ENCODE measurements around the gene EIF5A.
A peak's percentile ranks its signal among the peaks of the same experiment; 100 is the strongest.

DNA sequence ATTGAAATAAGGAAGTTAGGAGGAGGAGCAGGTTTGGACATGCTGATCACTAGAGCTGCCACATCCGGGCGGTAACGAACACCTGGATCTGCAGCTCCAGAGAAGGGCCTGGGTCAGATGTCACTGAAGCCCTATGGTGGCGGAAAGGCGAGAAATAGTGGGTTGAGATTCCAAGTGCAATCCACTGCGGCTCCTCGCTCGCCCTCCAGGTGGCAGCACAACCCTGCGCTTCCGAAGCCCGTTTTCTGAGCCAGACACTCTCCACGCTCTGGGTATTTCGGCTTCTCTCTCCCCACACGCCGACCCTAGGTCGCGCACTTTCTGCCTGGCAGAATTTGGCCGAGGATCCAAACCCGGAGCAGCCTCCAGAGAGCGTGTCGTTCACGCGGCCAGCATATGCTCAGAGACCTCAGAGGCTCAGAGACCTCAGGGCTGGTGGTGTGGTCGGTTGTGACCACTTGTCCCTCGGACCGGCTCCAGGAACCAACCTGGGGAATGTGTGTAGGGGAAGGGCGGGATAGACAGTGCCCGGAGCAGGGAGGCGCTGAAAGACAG is 26.8 kb upstream of the EIF5A start:
- TF ChIP-seq NR2C2 (CRISPR knock-in tag; IDR thresholded peaks at IDR 0.05) = peak; percentile 28; the same call in 1 of the 2 replicates
- peak; percentile 47; the same call in 1 of the 2 replicates for TF ChIP-seq NR2C2 (tag; IDR thresholded peaks at IDR 0.05)
- TF ChIP-seq ZNF778 (CRISPR knock-in tag; IDR thresholded peaks at IDR 0.05) = no peak
- TF ChIP-seq, protein P1, sequence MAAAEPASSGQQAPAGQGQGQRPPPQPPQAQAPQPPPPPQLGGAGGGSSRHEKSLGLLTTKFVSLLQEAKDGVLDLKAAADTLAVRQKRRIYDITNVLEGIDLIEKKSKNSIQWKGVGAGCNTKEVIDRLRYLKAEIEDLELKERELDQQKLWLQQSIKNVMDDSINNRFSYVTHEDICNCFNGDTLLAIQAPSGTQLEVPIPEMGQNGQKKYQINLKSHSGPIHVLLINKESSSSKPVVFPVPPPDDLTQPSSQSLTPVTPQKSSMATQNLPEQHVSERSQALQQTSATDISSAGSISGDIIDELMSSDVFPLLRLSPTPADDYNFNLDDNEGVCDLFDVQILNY (CRISPR knock-in tag; IDR thresholded peaks at IDR 0.05) = 0 out of 2 replicates have a peak, but pooled peaks have one; percentile 16
- no peak for TF ChIP-seq C11orf30 (IDR thresholded peaks at IDR 0.05; ENCODE audit: low read depth)
- TF ChIP-seq FOXK2 (conservative IDR thresholded peaks at IDR 0.05 in 1 of 2, IDR thresholded peaks at IDR 0.05 in 1 of 2; ENCODE audit: low read depth in 2 of 2) = no peak
- TF ChIP-seq, protein P2, sequence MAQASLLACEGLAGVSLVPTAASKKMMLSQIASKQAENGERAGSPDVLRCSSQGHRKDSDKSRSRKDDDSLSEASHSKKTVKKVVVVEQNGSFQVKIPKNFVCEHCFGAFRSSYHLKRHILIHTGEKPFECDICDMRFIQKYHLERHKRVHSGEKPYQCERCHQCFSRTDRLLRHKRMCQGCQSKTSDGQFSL (CRISPR knock-in tag; IDR thresholded peaks at IDR 0.05) = 0 out of 2 replicates have a peak, but pooled peaks have one; percentile 60
- TF ChIP-seq, protein P2 (tag; IDR thresholded peaks at IDR 0.05) = no peak
- TF ChIP-seq POLR2H (tag; IDR thresholded peaks at IDR 0.05; ENCODE audit: low read depth) = no peak
- TF ChIP-seq PHTF2 (CRISPR knock-in tag; IDR thresholded peaks at IDR 0.05) = no peak
- TF ChIP-seq, protein P3, sequence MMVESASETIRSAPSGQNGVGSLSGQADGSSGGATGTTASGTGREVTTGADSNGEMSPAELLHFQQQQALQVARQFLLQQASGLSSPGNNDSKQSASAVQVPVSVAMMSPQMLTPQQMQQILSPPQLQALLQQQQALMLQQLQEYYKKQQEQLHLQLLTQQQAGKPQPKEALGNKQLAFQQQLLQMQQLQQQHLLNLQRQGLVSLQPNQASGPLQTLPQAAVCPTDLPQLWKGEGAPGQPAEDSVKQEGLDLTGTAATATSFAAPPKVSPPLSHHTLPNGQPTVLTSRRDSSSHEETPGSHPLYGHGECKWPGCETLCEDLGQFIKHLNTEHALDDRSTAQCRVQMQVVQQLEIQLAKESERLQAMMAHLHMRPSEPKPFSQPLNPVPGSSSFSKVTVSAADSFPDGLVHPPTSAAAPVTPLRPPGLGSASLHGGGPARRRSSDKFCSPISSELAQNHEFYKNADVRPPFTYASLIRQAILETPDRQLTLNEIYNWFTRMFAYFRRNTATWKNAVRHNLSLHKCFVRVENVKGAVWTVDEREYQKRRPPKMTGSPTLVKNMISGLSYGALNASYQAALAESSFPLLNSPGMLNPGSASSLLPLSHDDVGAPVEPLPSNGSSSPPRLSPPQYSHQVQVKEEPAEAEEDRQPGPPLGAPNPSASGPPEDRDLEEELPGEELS (CRISPR knock-in tag; IDR thresholded peaks at IDR 0.05; ENCODE audit: borderline replicate concordance) = peak; percentile 90
- peak; percentile 87 to 94 for TF ChIP-seq RAD21 (CRISPR knock-in tag; conservative IDR thresholded peaks at IDR 0.05 in 1 of 2, IDR thresholded peaks at IDR 0.05 in 1 of 2)
- TF ChIP-seq, protein P4, sequence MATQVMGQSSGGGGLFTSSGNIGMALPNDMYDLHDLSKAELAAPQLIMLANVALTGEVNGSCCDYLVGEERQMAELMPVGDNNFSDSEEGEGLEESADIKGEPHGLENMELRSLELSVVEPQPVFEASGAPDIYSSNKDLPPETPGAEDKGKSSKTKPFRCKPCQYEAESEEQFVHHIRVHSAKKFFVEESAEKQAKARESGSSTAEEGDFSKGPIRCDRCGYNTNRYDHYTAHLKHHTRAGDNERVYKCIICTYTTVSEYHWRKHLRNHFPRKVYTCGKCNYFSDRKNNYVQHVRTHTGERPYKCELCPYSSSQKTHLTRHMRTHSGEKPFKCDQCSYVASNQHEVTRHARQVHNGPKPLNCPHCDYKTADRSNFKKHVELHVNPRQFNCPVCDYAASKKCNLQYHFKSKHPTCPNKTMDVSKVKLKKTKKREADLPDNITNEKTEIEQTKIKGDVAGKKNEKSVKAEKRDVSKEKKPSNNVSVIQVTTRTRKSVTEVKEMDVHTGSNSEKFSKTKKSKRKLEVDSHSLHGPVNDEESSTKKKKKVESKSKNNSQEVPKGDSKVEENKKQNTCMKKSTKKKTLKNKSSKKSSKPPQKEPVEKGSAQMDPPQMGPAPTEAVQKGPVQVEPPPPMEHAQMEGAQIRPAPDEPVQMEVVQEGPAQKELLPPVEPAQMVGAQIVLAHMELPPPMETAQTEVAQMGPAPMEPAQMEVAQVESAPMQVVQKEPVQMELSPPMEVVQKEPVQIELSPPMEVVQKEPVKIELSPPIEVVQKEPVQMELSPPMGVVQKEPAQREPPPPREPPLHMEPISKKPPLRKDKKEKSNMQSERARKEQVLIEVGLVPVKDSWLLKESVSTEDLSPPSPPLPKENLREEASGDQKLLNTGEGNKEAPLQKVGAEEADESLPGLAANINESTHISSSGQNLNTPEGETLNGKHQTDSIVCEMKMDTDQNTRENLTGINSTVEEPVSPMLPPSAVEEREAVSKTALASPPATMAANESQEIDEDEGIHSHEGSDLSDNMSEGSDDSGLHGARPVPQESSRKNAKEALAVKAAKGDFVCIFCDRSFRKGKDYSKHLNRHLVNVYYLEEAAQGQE (IDR thresholded peaks at IDR 0.05; ENCODE audit: borderline replicate concordance) = peak; percentile 91
- TF ChIP-seq, protein P4 (CRISPR knock-in tag; IDR thresholded peaks at IDR 0.05; ENCODE audit: low read depth) = no peak
